ENCODE measurements around the gene PTPRN2.
"Not testable (repeated sequence)": the region's sequence is repeated elsewhere in the genome, so short reads cannot be mapped to it uniquely, and the experiment has no call there.

The PTPRN2 gene

DNA sequence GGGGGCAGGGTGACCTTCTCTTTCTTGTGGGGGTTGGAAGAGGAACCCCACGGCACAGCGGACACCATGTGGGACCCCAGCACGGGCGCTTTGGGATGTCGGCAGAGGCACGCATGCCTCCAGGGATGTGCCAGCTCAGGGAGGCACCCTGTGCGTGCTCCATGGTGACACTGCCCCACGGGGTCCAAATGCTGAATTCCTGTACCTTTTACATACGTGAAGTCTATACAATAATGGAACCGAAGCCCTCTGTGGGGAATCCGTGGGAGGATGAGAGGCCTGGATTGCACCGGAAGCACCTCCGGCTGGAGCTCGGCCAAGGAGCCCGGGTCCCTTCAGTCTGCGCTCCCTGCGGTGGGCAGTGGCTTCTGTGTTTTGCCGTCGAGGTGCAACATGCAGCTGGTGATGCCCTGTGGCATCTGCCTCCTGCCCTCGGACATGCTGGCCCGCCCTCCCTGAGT, 726.6 kb downstream of the PTPRN2 start:
- no peak for DNase-seq

DNA sequence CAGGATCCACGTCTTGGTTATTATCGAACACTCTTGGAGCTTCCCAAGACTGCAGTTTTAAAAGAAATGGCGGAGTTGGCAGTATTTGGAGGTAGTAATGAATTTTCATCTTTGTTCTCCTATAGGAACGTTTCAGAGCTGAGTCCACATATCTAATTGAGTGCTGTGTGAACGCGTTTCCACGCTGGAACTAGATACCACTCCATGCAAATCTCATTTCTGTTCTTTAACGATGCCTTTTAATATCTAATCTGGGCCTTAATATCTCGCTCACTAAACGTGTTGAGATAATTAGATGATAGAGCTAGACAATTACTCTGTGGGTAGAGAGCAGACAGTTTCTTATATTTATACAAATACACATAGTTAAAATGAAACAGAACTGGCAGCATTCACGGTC, 727.2 kb downstream of the PTPRN2 start:
- no peak for DNase-seq

DNA sequence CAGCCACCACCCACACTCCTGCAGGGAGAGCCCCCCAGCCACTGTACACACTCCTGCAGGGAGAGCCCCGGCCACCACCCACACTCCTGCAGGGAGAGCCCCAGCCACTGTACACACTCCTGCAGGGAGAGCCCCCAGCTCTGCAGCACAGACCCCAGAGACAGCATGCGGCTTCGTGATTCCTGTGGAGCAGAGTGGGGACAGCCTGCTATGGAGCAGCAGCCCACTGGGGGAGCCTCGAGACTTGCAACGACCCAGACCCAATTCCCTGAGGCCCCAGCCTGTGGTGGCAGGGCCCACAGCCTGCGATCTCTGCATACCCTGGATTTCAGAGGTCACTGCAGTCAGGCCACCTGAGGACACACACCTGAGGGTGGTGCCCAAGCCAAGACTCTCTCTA, 727.7 kb downstream of the PTPRN2 start:
- DNase-seq, result no peak

DNA sequence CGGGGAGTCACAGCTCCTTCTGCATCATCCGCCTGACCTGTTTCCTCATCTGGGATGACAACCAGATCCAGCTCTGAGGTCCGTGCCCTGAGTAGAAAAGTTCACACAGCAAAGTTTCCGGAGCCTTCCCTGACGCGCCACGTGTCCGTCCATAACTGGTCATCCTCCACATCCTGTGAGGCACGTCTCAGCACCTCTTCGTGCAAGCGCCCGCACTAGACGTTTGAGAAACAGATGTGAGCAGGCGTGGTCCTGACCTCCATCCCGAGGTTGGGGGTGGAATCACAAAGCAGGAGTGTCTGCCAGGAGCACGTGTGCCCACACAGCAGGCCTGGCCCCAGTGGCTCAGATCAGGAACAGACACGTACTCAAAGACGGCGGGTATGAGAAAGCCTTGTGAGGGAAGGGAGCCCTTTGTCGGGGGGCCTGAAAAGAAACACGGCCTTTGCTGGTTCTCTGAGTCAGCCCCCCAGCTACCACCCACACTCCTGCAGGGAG, 730.0 kb downstream of the PTPRN2 start:
- no peak for DNase-seq

DNA sequence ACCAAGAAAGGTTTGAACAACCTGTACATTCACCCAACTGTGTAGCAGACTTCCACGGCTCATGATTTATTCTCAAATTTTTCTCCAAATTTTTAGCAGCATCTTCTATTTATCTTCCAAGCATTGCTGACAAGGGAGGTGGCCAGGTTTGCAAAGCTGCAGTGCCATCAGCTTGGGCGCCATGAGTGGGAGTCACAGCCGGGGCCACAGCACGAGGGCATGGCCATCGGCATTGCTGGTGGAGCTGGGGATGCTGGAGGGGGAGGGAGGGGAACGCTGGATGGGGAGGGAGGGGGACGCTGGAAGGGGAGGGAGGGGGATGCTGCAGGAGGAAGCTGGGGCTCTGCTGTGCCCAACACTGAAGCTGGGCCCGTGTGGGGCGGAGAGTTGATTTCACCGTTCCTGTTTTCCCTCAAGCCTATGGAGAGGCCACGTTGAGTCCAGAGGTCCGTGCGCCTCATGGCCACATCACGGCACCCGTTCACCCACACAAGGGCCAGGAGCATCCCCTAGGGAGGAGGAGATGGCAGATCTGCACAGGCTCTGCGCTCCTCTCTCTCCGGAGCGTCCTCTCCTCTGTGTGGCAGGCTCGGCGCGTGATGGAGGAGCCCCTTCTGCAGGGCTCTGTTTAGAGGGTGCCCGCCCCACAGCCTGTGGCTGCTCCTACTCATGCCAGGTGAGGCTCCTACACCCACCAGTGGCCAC, 730.6 kb downstream of the PTPRN2 start:
- DNase-seq, result no peak

DNA sequence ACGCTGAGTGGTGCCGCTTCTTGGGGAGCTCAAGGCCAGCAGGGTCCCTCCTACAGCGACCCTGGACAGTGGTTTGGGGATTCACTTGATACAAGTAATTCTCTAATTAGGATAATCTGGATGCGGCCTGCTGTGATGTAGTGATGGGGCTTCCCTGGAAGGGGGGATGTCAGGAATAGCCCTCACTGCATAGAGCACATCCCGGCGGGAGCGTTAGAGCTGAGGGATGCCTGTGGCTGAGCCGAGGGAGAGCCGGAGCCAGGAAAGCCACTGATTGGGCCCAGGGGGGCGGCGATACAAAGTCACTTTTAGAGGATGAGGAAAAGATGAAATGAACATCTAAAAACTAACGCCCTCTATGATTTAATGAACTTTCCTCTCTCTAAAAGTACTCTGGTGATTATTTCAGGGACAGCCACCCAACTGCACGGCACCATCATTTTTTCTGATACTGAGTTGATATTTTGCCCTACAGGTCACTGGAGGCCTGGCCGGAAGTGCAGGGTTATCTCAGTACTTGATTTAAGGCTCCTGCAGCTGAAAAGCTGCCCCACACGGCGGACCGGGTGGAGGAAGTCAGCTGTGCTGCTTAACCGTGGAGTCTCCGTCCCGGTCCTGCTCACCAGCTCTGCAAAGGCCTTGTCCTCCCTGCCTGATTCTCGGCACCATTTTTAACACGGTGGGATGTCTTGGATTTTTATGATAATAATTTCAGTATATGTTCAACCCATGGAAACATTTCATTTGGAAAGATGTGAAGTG, 732.0 kb downstream of the PTPRN2 start:
- no peak for DNase-seq

DNA sequence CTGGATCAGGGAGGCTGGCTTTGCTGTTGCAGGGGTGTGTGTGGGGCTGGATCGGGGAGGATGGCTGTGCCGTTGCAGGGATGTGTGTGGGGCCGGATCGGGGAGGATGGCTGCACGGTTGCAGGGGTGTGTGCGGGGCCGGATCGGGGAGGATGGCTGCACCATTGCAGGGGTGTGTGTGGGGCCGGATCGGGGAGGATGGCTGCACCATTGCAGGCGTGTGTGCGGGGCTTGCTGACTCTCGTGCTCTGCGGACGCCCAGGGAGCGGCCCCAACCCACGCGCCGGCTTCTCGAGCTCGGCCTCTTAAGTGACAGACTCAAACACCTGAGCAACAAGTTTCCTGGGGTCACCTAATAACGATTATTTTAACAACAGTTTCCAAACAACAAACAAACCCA, 732.6 kb downstream of the PTPRN2 start:
- no peak for DNase-seq

DNA sequence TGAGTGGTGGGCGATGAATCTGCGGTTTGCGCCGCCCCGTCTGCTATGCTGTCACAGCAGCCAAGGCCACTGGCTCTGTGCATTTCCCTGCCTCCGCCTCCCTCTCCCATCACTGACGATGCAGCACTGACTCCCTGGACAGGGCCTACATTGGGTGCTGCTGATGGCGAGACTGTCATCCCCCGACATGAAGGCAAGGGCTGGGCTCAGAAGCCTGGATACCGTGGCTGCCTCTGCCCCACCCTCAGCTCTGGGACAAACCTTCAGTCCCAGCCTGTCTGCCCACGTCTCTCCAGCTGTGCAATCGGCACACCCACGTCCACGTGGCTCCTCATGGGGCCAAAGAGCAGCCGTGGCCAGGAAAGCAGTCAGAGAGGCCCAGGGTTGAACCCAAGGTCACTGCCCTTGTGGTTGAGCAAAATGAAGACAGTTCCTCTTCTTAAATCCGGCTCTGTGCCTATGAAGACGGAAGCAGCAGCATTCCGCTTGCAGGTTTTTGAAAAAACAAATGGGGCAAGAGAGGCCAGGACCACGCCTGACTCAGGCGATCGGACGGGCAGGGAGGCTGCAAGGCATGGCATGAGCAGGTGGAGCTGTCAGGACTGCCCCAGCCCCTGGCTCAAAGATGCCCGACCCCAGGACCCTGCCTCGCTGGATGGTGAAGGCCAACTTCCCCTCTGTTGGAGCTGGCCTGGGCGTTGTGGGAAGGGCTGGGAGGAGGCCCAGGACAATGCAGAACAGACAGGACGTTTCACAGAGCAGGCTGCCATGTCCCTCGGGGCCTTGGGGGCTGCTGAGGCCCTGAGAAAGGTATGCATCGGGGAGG, 733.3 kb downstream of the PTPRN2 start:
- DNase-seq, result no peak

DNA sequence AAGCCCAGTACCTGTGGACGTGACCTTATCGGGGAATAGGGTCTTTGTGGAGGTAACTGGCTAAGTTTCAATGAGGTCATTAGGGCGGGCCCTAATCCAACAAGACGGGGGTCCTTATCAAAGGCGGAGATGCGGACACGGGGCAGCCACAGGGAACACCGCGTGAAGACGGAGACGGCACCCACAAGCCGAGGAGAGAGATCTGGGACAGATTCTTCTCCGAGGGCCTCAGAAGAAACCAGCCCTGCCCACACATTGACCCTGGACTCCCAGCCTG, 733.9 kb downstream of the PTPRN2 start:
- DNase-seq, result no peak

DNA sequence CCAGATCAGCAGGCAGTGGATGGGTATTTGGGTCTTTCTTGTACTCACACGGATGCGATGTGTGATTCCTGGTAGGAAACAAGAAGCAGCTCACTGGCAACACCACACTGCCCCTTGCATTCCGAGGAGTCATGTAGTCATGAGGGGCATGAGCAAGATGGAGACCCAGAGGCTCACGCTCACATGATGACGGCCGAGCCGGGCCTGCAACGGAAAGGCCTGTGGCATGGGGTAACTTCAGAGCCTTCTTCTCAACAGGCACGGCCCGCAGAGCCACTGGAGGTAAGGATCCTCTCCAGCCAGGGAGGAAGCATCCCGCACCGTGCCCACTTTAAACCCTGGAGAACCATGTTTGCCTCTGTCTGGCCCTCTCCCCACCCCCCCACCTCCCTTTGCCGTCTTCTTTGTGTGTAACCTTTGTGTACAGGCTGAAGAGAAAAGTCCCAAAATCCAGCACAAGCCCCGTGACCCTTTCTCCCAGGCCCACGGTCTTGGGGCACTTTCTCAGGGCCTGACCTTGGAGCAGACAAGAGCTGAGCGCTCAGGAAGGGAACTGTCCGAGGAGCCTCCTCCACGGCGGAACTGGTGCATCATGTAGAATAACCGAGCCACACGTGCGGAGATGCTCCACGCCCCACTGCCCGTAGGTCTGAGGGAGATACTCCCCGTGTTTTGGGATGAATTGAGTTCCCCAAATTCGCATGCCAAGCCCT, 734.4 kb downstream of the PTPRN2 start:
- DNase-seq, result no peak

DNA sequence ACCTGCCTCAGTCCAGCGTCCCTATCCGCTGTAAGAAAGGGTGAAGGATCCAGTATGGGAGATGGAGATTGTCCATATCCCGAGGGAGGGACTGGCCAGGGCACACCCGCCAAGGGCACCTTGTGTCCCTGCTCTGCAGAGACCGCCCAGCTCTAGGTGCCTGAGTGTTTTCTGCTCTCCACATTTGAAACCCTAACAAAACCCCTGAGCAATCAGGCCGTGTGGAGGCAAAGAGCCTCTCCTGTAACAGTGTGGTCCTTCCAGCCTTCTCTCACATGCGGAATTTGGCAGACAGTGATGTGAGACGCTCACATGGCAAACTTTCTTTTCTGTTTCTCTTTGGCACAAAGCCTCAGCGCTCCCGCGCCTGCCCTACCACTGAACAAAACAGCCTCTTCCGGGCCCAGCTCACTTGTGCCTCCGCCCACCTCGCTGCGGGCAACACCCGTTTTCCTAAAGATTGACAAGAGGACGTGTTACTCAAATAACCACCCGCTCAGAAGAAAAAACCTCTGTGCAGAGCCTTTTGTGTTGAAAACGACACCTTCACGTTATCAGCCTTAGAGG, 736.0 kb downstream of the PTPRN2 start:
- no peak for DNase-seq

DNA sequence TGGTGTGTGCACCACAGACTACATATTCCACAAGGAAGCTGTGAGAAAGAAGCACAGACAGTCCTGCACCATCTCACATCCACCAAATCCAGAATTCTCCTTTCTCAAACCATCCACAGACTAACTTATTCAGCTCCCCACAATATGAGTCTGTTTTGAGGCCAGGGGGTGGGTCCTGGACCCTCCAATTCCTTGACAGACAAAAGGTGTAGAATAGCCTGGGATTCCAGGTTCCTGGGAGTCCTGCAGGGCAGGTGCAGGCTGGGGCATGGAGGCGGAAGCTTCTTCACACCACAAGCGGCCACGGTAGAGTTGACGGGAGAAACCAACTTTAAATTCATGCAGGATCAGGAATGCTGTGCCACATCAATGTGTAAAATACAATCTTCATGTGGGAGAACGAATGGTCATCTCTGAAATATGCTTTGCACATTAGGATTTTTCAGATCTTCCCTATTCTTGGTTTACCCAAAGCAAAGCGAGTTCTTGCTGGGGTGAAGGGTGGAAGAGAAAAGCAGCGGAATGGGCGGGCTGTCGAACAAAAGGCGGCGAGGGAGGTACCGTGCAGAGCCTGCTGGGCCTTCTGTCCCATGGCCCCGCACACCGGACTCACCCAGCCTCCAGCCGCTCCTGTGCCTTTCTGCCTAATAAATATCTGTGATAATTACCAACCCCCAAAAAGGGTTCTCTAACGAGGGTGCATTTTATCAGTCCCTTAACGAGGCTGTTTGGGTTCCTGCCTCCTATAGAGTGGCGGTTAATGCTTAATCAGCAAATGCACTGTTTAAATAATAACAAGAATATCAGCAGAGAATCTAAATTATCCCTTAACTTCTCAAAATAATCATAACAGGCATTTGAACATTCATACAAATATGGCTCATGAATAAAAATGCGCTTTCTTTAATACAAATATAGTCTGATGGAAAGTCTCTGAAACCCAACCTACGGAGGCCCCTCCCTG, 736.9 kb downstream of the PTPRN2 start:
- no peak for DNase-seq

DNA sequence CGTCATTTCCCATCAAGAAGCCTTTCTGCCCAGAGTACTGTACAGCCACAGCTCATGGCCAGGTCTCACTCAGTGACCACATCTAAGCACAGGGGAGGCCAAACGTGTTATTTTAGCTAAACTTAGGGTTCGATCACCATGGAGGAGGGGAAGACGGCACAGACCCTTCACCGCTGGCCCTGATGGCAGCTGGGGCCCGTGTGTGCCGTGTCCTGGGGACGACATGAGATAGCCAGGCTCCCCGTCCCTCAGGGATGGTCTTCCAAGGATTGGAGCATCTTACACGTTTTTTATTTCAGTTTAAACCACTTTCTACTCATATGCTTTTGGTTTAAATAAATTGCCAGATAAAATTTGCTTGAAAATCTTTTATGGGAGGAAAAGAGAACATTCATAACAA, 737.9 kb downstream of the PTPRN2 start:
- no peak for DNase-seq

DNA sequence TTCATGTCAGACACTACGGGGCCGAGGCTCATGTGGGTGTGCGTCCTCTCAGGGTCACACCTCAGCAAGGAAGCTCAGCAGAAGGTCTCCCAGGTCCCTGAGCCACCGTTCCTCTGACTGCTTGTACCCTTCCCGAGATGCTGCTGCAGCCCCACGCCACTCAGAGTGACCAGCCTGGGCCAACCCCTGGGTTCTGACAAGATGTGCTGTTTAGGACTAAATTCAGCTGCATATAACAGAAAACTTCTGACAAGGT, 738.4 kb downstream of the PTPRN2 start:
- DNase-seq, result no peak

DNA sequence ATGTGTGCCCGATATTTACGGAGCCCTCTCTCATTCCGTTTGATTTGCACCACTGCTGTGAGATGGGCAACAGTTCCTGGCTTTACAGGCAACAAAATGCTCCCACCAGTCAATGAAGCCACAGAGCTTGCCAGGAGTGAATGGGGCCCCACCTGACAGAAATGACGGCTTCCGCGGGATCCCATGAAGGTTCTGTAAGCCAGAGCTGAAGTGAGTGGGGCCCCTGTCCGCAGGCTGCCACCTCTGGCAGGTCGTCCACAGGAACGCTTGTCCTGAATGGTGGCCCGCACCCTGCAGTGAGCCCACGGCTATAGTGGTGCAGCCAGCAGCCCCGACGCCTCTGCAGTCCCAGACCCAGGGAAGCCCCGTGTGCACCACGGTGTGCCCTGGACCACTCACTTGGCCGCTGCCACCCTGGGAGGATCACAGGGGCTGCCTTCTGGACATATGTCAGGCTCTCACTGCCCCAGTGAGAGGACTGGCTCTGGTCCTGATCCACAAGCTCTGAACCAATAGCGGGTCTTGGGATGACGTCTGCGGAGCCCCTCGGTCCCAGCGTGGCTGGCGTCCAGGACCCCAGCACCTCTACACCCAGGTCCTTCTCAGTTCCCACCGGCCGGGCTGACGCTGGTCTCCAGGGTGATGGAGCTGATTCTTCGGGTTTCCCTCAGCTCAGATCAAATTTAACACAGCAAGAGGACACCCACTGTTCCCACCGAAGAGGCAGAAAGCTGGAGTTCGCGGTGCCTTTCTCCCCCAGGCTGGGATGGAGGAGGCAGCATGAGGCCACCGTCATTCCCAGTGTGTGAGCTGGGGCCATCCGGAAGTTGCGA, 738.9 kb downstream of the PTPRN2 start:
- no peak for DNase-seq

DNA sequence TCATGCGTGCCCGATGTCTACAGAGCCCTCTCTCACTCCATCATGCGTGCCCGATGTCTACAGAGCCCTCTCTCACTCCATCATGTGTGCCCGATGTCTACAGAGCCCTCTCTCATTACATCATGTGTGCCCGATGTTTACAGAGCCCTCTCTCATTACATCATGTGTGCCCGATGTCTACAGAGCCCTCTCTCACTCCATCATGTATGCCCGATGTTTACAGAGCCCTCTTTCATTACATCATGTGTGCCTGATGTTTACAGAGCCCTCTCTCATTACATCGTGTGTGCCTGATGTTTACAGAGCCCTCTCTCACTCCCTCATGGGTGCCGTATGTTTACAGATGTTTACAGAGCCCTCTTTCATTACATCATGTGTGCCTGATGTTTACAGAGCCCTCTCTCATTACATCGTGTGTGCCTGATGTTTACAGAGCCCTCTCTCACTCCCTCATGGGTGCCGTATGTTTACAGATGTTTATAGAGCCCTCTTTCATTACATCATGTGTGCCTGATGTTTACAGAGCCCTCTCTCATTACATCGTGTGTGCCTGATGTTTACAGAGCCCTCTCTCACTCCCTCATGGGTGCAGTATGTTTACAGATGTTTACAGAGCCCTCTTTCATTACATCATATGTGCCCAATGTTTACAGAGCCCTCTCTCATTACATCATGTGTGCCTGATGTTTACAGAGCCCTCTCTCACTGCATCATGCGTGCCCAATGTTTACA, 739.7 kb downstream of the PTPRN2 start:
- not testable (repeated sequence) for DNase-seq

DNA sequence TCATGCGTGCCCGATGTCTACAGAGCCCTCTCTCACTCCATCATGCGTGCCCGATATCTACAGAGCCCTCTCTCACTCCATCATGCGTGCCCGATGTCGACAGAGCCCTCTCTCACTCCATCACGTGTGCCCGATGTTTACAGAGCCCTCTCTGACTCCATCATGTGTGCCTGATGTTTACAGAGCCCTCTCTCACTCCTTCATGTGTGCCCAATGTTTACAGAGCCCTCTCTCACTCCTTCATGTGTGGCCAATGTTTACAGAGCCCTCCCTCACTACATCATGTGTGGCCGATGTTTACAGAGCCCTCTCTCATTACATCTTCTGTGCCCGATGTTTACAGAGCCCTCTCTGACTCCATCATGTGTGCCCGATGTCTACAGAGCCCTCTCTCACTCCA, 740.9 kb downstream of the PTPRN2 start:
- DNase-seq, result not testable (repeated sequence)

DNA sequence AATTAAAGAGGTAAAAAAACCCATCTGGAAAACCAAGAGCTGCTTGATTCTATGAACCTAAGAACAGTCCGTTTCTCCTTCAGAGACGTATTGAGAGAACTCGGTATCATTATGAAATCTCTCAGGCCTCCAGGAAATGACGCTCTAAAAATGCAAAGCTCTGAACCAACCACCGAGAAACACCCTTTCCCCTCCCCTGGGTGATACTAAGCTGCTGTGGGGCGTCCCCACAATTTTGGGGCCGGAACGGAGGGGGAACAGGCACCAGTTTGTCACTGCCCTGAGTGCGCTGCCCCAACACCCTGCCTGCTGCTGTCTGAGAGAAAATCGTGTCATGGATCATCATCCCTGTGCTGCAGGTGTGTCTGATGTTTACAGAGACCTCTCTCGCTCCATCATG, 741.4 kb downstream of the PTPRN2 start:
- DNase-seq, result no peak

DNA sequence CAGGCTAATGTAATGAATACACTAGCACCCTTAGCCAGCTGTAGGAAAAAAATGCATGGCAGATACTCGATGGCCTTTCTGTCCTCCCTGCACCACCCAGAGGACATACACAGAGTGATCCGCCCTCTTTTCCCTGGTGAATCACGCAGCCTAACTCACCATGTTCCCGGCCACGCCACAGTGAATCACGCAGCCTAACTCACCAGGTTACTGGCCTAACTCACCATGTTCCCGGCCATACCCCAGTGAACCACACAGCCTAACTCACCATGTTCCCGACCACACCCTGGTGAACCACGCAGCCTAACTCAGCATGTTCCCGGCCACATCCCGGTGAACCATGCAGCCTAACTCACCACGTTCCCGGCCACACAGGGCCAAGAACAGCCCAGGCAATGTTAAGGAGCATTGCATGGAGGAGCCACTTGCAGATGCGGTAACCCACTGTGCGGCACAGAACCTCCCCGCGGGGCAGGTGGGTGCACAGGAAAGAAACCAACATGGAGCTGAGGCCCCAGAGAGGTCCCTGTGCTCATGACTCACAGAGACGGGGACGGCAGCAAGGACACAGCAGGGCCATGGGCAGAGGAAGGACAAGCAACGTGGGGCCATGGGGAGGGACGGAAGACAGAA, 742.3 kb downstream of the PTPRN2 start:
- DNase-seq, result no peak

DNA sequence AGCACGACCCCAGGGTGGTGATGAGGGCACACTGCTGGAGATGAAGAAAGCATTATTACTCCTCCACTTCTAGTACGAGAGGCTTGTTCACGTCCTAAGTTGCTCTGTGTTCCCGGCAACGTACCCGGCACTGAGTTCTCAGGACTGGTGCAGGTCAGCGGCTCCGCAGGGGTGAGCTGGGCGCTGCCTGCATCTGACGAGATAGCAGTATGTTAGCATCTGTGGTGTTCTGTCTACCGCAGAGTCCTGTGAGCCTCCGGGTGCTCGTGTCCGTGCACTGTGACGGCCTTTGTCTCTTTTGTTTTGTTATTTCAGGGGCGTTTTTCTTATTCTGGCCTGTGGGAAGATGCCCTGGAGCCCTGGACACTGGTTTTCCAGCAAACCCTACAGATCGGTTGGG, 743.0 kb downstream of the PTPRN2 start:
- no peak for DNase-seq
